Cortex of kidney (tissue), 1 donor: Measurements from ENCODE around the gene ZAP70.

Experiments used
- DNase-seq: peaks from one replicate; lab custom pipeline; 2025; lab: John Stamatoyannopoulos, UW

The ZAP70 gene

GRCh38 chr2:97788986-97789644, 75.7 kb downstream of the ZAP70 start:
- DNase-seq: no peak
